SU-DHL-6 (cell line): ENCODE results near the gene TERB1.

Experiments
- H2AFZ ChIP-seq: fragments of 200-600 bp; sonication (generic); 2 replicates; pipeline ENCODE4 v1.6.1; 2014; ENCODE audit warnings: low read depth, mild to moderate bottlenecking, moderate library complexity, mixed read lengths, antibody characterized with exemption, low read length; ENCODE audit not compliant: severe bottlenecking
- H3F3A ChIP-seq: fragments of 200-600 bp; shearing (Covaris generic); 2 replicates; pipeline ENCODE4 v1.6.0; 2016; ENCODE audit warnings: antibody characterized with exemption, mild to moderate bottlenecking; ENCODE audit not compliant: insufficient read depth
- H3K27ac ChIP-seq: fragments of 200-600 bp; sonication (generic); 2 replicates; pipeline ENCODE4 v1.5.1; 2016; ENCODE audit warnings: low read depth, mild to moderate bottlenecking, low read length, moderate library complexity, mixed read lengths
- H3K27me3 ChIP-seq: fragments of 200-600 bp; sonication (generic), shearing (Covaris generic); 2 replicates; pipeline ENCODE4 v1.6.0; 2014; ENCODE audit warnings: mild to moderate bottlenecking, low read length
- H3K36me3 ChIP-seq: fragments of 200-600 bp; sonication (generic); 2 replicates; pipeline ENCODE4 v1.6.1; 2014; ENCODE audit warnings: mild to moderate bottlenecking, low read length, mixed read lengths
- H3K4me2 ChIP-seq: fragments of 300-600, 200-600 bp; shearing (Covaris generic), sonication (generic); 2 replicates; pipeline ENCODE4 v1.6.0; 2014; ENCODE audit warnings: low read length, low read depth, mild to moderate bottlenecking; ENCODE audit not compliant: poor library complexity, severe bottlenecking
- H3K4me3 ChIP-seq: fragments of 200-600 bp; sonication (generic); 2 replicates; pipeline ENCODE4 v1.5.1; 2014; ENCODE audit warnings: antibody characterized with exemption, low read length, mild to moderate bottlenecking, mixed read lengths; ENCODE audit not compliant: insufficient read depth, poor library complexity, severe bottlenecking
- H3K79me2 ChIP-seq: fragments of 200-600 bp; sonication (generic); 2 replicates; pipeline ENCODE4 v1.6.1; 2014; ENCODE audit warnings: mild to moderate bottlenecking, low read length, moderate library complexity; ENCODE audit not compliant: insufficient read depth
- H3K9ac ChIP-seq: fragments of 200-600 bp; sonication (generic); 2 replicates; pipeline ENCODE4 v1.7.0; 2014; ENCODE audit warnings: mild to moderate bottlenecking, low read length
- H3K9me2 ChIP-seq: fragments of 200-600 bp; sonication (generic); replicated peaks from 2 replicates; pipeline ENCODE4 v1.6.1; 2014; ENCODE audit warnings: low read length; ENCODE audit not compliant: insufficient read depth
- H3K9me3 ChIP-seq: fragments of 200-600 bp; sonication (generic); 2 replicates; pipeline ENCODE4 v1.6.1; 2014; ENCODE audit warnings: low read length, mixed read lengths; ENCODE audit not compliant: insufficient read depth
- H4K20me1 ChIP-seq: fragments of 200-600 bp; sonication (generic); 2 replicates; pipeline ENCODE4 v1.6.1; 2014; ENCODE audit warnings: low read depth, mild to moderate bottlenecking, antibody characterized with exemption, low read length, moderate library complexity, mixed read lengths
- CTCF ChIP-seq: fragments of 200-600 bp; sonication (generic); IDR thresholded peaks from one replicate; pipeline ENCODE4 v1.5.1; 2017; ENCODE audit warnings: antibody characterized with exemption, mild to moderate bottlenecking, low read length, moderate library complexity; ENCODE audit not compliant: insufficient read depth, poor library complexity, severe bottlenecking
- EZH2phosphoT487 ChIP-seq: fragments of 200-600 bp; sonication (generic), shearing (Covaris generic); conservative IDR thresholded peaks from 2 replicates; pipeline ENCODE4 v1.6.1; 2018; ENCODE audit warnings: mild to moderate bottlenecking, antibody characterized with exemption, low read length, moderate library complexity, mixed read lengths

TERB1 gene

DNA sequence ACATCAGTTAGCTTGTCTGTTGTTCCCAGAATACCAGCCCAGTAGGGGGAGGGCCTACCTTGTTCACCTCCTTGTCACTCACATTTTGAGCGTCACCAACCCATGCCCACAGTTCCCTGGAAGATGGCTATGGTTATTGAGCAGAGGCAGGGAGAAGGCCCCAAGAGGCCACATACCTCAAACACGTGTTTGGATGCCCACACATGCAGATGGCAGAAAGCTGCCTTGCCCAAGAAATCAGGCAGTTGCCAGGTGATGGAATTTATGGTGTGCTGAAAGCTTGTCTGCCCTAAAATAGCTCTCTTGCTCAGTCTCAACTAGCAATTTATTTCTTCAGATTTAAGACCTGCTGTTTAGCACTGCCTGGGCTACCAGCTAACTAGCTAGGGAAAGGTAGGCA is 88.3 kb downstream of the TERB1 start:
- no peaks in the 10 kb centered on the region for H4K20me1 ChIP-seq
- no peak overlapping the region for H3K4me2 ChIP-seq

GRCh38 chr16:66712512-66712911 is 88.9 kb downstream of the TERB1 start:
- no peaks in the 10 kb centered on the region for H3K79me2 ChIP-seq
- no peak overlapping the region for H3K27ac ChIP-seq
- no peaks in the 10 kb centered on the region for H3K9me2 ChIP-seq
- no peak overlapping the region for H2AFZ ChIP-seq
- no peak overlapping the region for H3K9ac ChIP-seq
- no peak overlapping the region for H3K4me2 ChIP-seq
- H4K20me1 ChIP-seq = no peaks in the 10 kb centered on the region
- no peaks in the 10 kb centered on the region for H3K27me3 ChIP-seq
- no peaks in the 10 kb centered on the region for H3K36me3 ChIP-seq
- TF ChIP-seq CTCF (no peak), EZH2phosphoT487 (no peak)
- no peaks in the 10 kb centered on the region for H3K9me3 ChIP-seq
- H3F3A ChIP-seq = no peaks in the 10 kb centered on the region
- no peak overlapping the region for H3K4me3 ChIP-seq

More for the DNA sequence above, 88.3 kb downstream of the TERB1 start:
- TF ChIP-seq CTCF = no peak
- no peak for TF ChIP-seq EZH2phosphoT487
- H2AFZ ChIP-seq = no peak overlapping the region
- no peak overlapping the region for H3K9ac ChIP-seq
- H3K9me2 ChIP-seq = no peaks in the 10 kb centered on the region
- H3F3A ChIP-seq = no peaks in the 10 kb centered on the region
- no peak overlapping the region for H3K4me3 ChIP-seq
- H3K36me3 ChIP-seq = no peaks in the 10 kb centered on the region
- no peaks in the 10 kb centered on the region for H3K27me3 ChIP-seq
- no peak overlapping the region for H3K27ac ChIP-seq
- no peaks in the 10 kb centered on the region for H3K79me2 ChIP-seq
- no peaks in the 10 kb centered on the region for H3K9me3 ChIP-seq

- Histone ChIP-seq H3K36me3 (no peaks in the 10 kb centered on the region), H3F3A (no peaks in the 10 kb centered on the region), H3K79me2 (no peaks in the 10 kb centered on the region), H4K20me1 (no peaks in the 10 kb centered on the region), H3K9ac (no peak overlapping the region), H3K4me3 (no peak overlapping the region), H2AFZ (no peak overlapping the region), H3K9me2 (no peaks in the 10 kb centered on the region), H3K27me3 (no peaks in the 10 kb centered on the region), H3K27ac (no peak overlapping the region), H3K4me2 (no peak overlapping the region), H3K9me3 (no peaks in the 10 kb centered on the region)
- TF ChIP-seq EZH2phosphoT487 (no peak), CTCF (no peak)
These were observed 89.8 kb downstream of the TERB1 start for GRCh38 chr16:66711581-66711980.
